GM21723 (cell line): ENCODE measurements around the gene CNNM3.

Source experiments
- ATAC-seq: cut with Tn5 transposase; IDR thresholded peaks from one replicate; pipeline ENCODE4 v1.9.1; 2021; ENCODE audit warnings: mild to moderate bottlenecking, moderate library complexity; ENCODE audit not compliant: unreplicated experiment

CNNM3 gene

GRCh38 chr2:96838345-96839292 lies 22.6 kb downstream of the CNNM3 start:
- peak; percentile 18 for ATAC-seq

GRCh38 chr2:96839293-96839874 lies 23.3 kb downstream of the CNNM3 start:
- ATAC-seq, result peak; percentile 68

GRCh38 chr2:96839875-96840850 lies 24.1 kb downstream of the CNNM3 start:
- ATAC-seq, result no peak

GRCh38 chr2:96841701-96842495 lies 25.8 kb downstream of the CNNM3 start:
- ATAC-seq, result no peak

- ATAC-seq, result no peak
Measured at GRCh38 chr2:96842600-96842999, 26.5 kb downstream of the CNNM3 start.

- ATAC-seq, result no peak
Measured at GRCh38 chr2:96843538-96844268, 27.6 kb downstream of the CNNM3 start, which contains the start of gene ANKRD23. Gene ANKRD23 (minus strand): TSS chr2:96844021. CDS start chr2:96843992, 29 bp downstream.

- ATAC-seq, result no peak
Measured at GRCh38 chr2:96844405-96844808, 28.3 kb downstream of the CNNM3 start.

GRCh38 chr2:96846825-96847224 lies 30.8 kb downstream of the CNNM3 start:
- no peak for ATAC-seq

GRCh38 chr2:96847586-96847985 lies 31.5 kb downstream of the CNNM3 start:
- ATAC-seq, result no peak

GRCh38 chr2:96848264-96848663 lies 32.2 kb downstream of the CNNM3 start:
- ATAC-seq, result no peak

- ATAC-seq, result no peak
Measured at GRCh38 chr2:96852667-96853066, 36.6 kb downstream of the CNNM3 start.

GRCh38 chr2:96853321-96853720 lies 37.3 kb downstream of the CNNM3 start:
- ATAC-seq, result no peak

- peak; percentile 36 for ATAC-seq
Measured at GRCh38 chr2:96856776-96857666, 41.0 kb downstream of the CNNM3 start.

GRCh38 chr2:96857667-96858372 lies 41.8 kb downstream of the CNNM3 start, which contains the start of gene ANKRD39:
Gene ANKRD39 (minus strand): TSS chr2:96858016. CDS start chr2:96857987, 29 bp downstream.
- ATAC-seq, result peak; percentile 93

GRCh38 chr2:96859099-96859649 lies 43.1 kb downstream of the CNNM3 start:
- no peak for ATAC-seq

GRCh38 chr2:96859681-96860064 lies 43.6 kb downstream of the CNNM3 start:
- ATAC-seq, result no peak
